SKM-1 treated with dmso at 0.1 percent for 144 hours (cell line): ENCODE results near the gene USP28.
"Not testable (repeated sequence)": the region's sequence is repeated elsewhere in the genome, so short reads cannot be mapped to it uniquely, and the experiment has no call there.

Source experiments
- DNase-seq: peaks from one replicate; lab custom pipeline; 2025; ENCODE audit not compliant: unreplicated experiment; lab: John Stamatoyannopoulos, UW

USP28 gene

GRCh38 chr11:113879446-113879845, 4.1 kb upstream of the USP28 start:
- not testable (repeated sequence) for DNase-seq

GRCh38 chr11:113877670-113878055, 2.3 kb upstream of the USP28 start:
- peak; percentile 13 for DNase-seq

GRCh38 chr11:113876798-113877669, 1.7 kb upstream of the USP28 start:
- DNase-seq, result no peak

- DNase-seq, result no peak
Observed at GRCh38 chr11:113876074-113876797, 864 bp upstream of the USP28 start.

- DNase-seq, result no peak
Observed at GRCh38 chr11:113874581-113875233, 665 bp downstream of the USP28 start.

- DNase-seq, result no peak
Observed at GRCh38 chr11:113874096-113874495, 1.3 kb downstream of the USP28 start.

- DNase-seq, result no peak
Observed at GRCh38 chr11:113873236-113873626, 2.1 kb downstream of the USP28 start.

- DNase-seq, result no peak
Observed at GRCh38 chr11:113871336-113871735, 4.0 kb downstream of the USP28 start.

- DNase-seq, result no peak
Observed at GRCh38 chr11:113867843-113868503, 7.4 kb downstream of the USP28 start.

- no peak for DNase-seq
Observed at GRCh38 chr11:113865873-113866272, 9.5 kb downstream of the USP28 start.

- DNase-seq, result no peak
Observed at GRCh38 chr11:113864410-113864809, 11.0 kb downstream of the USP28 start.

GRCh38 chr11:113862435-113862834, 12.9 kb downstream of the USP28 start:
- no peak for DNase-seq

- no peak for DNase-seq
Observed at GRCh38 chr11:113859665-113860064, 15.7 kb downstream of the USP28 start.

- no peak for DNase-seq
Observed at GRCh38 chr11:113856966-113857759, 18.2 kb downstream of the USP28 start.

- no peak for DNase-seq
Observed at GRCh38 chr11:113855803-113856202, 19.6 kb downstream of the USP28 start.

- no peak for DNase-seq
Observed at GRCh38 chr11:113850188-113850587, 25.2 kb downstream of the USP28 start.

- DNase-seq, result no peak
Observed at GRCh38 chr11:113849713-113850112, 25.7 kb downstream of the USP28 start.

- DNase-seq, result no peak
Observed at GRCh38 chr11:113847580-113847979, 27.8 kb downstream of the USP28 start.

- no peak for DNase-seq
Observed at GRCh38 chr11:113847111-113847510, 28.3 kb downstream of the USP28 start.

GRCh38 chr11:113841691-113842090, 33.7 kb downstream of the USP28 start:
- DNase-seq, result no peak
